GM23338 (cell line): Measurements from ENCODE around the gene ATP12A. TPM values are rescaled to one million over a fixed set of nuclear protein-coding genes. Genes with fewer than 3 reads are reported as not detected.
A peak's percentile ranks its signal among the peaks of the same experiment; 100 is the strongest.

Experiments used
- ATAC-seq: fragments of 200-7000 bp; cut with Tn5 transposase; 3 replicates; pipeline ENCODE4 v1.9.1; 2020
- DNase-seq: peaks from one replicate; pipeline ENCODE4 v3.0.0-alpha.2; 2015; ENCODE audit warnings: low spot score
- H2AFZ ChIP-seq: fragments of 200-600 bp; sonication (generic); 2 replicates; pipeline ENCODE4 v1.8.0; 2016; ENCODE audit warnings: antibody characterized with exemption, mild to moderate bottlenecking, moderate library complexity
- H3F3A ChIP-seq: fragments of 200-600 bp; sonication (generic); replicated peaks from 2 replicates; pipeline ENCODE4 v1.8.0; 2017; ENCODE audit warnings: antibody characterized with exemption, mixed run types, low read depth
- H3K27ac ChIP-seq: fragments of 200-600 bp; sonication (generic); 2 replicates; pipeline ENCODE4 v1.6.1; 2016; ENCODE audit warnings: low read depth
- H3K27me3 ChIP-seq: fragments of 200-600 bp; sonication (generic); 2 replicates; pipeline ENCODE4 v1.8.0; 2016; ENCODE audit warnings: mild to moderate bottlenecking, mixed run types, moderate library complexity; ENCODE audit not compliant: insufficient read depth
- H3K36me3 ChIP-seq: fragments of 200-600 bp; sonication (generic); 2 replicates; pipeline ENCODE4 v1.8.0; 2016; ENCODE audit warnings: mild to moderate bottlenecking; ENCODE audit not compliant: insufficient read depth
- H3K4me1 ChIP-seq: fragments of 200-600 bp; sonication (generic); 2 replicates; pipeline ENCODE4 v1.8.0; 2016; ENCODE audit warnings: mild to moderate bottlenecking, moderate library complexity; ENCODE audit not compliant: insufficient read depth
- H3K4me2 ChIP-seq: fragments of 200-600 bp; sonication (generic); 2 replicates; pipeline ENCODE4 v1.7.1; 2017; ENCODE audit warnings: mixed run types
- H3K4me3 ChIP-seq: fragments of 200-600 bp; sonication (generic); 2 replicates; pipeline ENCODE4 v1.6.1; 2016; ENCODE audit warnings: mixed run types
- H3K79me2 ChIP-seq: fragments of 200-600 bp; sonication (generic); replicated peaks from 2 replicates; pipeline ENCODE4 v1.8.0; 2017; ENCODE audit warnings: mild to moderate bottlenecking; ENCODE audit not compliant: insufficient read depth
- H3K9me2 ChIP-seq: fragments of 200-600 bp; sonication (generic); 2 replicates; pipeline ENCODE4 v1.8.0; 2017; ENCODE audit not compliant: insufficient read depth
- H4K20me1 ChIP-seq: fragments of 200-600 bp; sonication (generic); replicated peaks from 2 replicates; pipeline ENCODE4 v1.8.0; 2017; ENCODE audit warnings: mild to moderate bottlenecking; ENCODE audit not compliant: insufficient read depth
- H3K27ac Mint-ChIP-seq: 2 replicates; pipeline ENCODE4 v1.8.0; 2020; ENCODE audit warnings: inconsistent platforms, mild to moderate bottlenecking, moderate library complexity, mixed read lengths
- H3K27me3 Mint-ChIP-seq: 3 replicates; pipeline ENCODE4 v1.8.0; 2022; ENCODE audit warnings: low read depth, mild to moderate bottlenecking, moderate library complexity, mixed read lengths, inconsistent platforms; ENCODE audit not compliant: insufficient read depth, poor library complexity
- H3K36me3 Mint-ChIP-seq: 3 replicates; pipeline ENCODE4 v1.8.0; 2021; ENCODE audit warnings: low read depth, mild to moderate bottlenecking, inconsistent platforms, moderate library complexity, mixed read lengths
- H3K4me1 Mint-ChIP-seq: 3 replicates; pipeline ENCODE4 v1.8.0; 2020; ENCODE audit warnings: mild to moderate bottlenecking, inconsistent platforms, mixed read lengths
- H3K4me3 Mint-ChIP-seq: 3 replicates; pipeline ENCODE4 v1.8.0; 2021; ENCODE audit warnings: moderate library complexity, mild to moderate bottlenecking, inconsistent platforms, mixed read lengths
- H3K9me3 Mint-ChIP-seq: 3 replicates; pipeline ENCODE4 v1.8.0; 2020; ENCODE audit warnings: moderate library complexity, mild to moderate bottlenecking, inconsistent platforms, mixed read lengths
- CREB1 ChIP-seq: fragments of 250-450 bp; sonication (Bioruptor Pico); IDR thresholded peaks from 2 replicates; pipeline ENCODE4 v1.5.0; 2020; ENCODE audit warnings: low read depth, mild to moderate bottlenecking, moderate library complexity
- CTCF ChIP-seq, 2 experiments: fragments of 200-600 bp in 1 of 2; sonication (generic) in 1 of 2; conservative IDR thresholded peaks; 2 replicates each; pipeline versions ENCODE4 v1.5.1 to v1.6.1; 2016 to 2017; ENCODE audit warnings: antibody characterized with exemption in 2 of 2, low read depth in 2 of 2, mild to moderate bottlenecking in 2 of 2, moderate library complexity in 1 of 2
- ETS1 ChIP-seq: IDR thresholded peaks from 2 replicates; pipeline ENCODE4 v1.6.1; 2016; ENCODE audit warnings: antibody characterized with exemption
- EZH2phosphoT487 ChIP-seq: fragments of 200-600 bp; sonication (generic); IDR thresholded peaks from one replicate; pipeline ENCODE4 v1.8.1; 2018; ENCODE audit warnings: antibody characterized with exemption; ENCODE audit not compliant: unreplicated experiment
- NANOG ChIP-seq: IDR thresholded peaks from 2 replicates; pipeline ENCODE4 v1.6.1; 2016; ENCODE audit warnings: antibody characterized with exemption, borderline replicate concordance
- STAT1 ChIP-seq: IDR thresholded peaks from one replicate; pipeline ENCODE4 v1.6.1; 2016; ENCODE audit warnings: antibody characterized with exemption; ENCODE audit not compliant: unreplicated experiment
- ZNF462 ChIP-seq: fragments of 250-450 bp; sonication (Bioruptor Pico); IDR thresholded peaks from 2 replicates; pipeline ENCODE4 v1.5.0; 2020; ENCODE audit warnings: mild to moderate bottlenecking, moderate library complexity
- polyA plus RNA-seq: library from polyadenylated mRNA; unstranded; fragments of >200 nt; fragmentation: Nextera tagmentation; extraction: Ambion mirVana; gene quantifications from 2 replicates; pipeline ENCODE4 v1.2.1, GENCODE V29; 2016
- total RNA-seq: library from RNA; depleted of rRNA; stranded (reverse); fragments of >200 nt; shearing (Covaris generic); gene quantifications from 2 replicates; pipeline ENCODE4 v1.2.3, GENCODE V29; 2014

Gene ATP12A
- total and polyA plus RNA-seq, 2 experiments from 2014 or later = 0.40 to 1.0 TPM

GRCh38 chr13:24734950-24735349 lies 54.7 kb downstream of the ATP12A start (continued):
- no peak for TF ChIP-seq ZNF462
- no peak for TF ChIP-seq CTCF (conservative IDR thresholded peaks at IDR 0.05; ENCODE audit: low read depth in 2 of 2)
- no peak for TF ChIP-seq EZH2phosphoT487
- TF ChIP-seq NANOG = no peak
- TF ChIP-seq STAT1 = no peak
- TF ChIP-seq CREB1 (CRISPR knock-in tag) = no peak
- no peak for TF ChIP-seq ETS1

- Histone ChIP-seq H4K20me1 (no peaks in the 10 kb centered on the region), H3K27me3 (no peaks in the 10 kb centered on the region), H3K9me2 (no peaks in the 10 kb centered on the region), H3K27ac (no peak overlapping the region), H3K79me2 (no peaks in the 10 kb centered on the region), H2AFZ (no peak overlapping the region), H3K4me1 (no peaks in the 10 kb centered on the region), H3K4me3 (no peak overlapping the region), H3K36me3 (no peaks in the 10 kb centered on the region), H3K4me2 (no peak overlapping the region), H3F3A (no peaks in the 10 kb centered on the region)
- ATAC-seq = peak; percentile 77
- H3K27me3 Mint-ChIP-seq = peaks cover 10% of the 10 kb centered on the region
- peaks cover 6% of the 10 kb centered on the region; the same call in 1 of the 3 replicates for H3K9me3 Mint-ChIP-seq
- no peak overlapping the region for H3K4me3 Mint-ChIP-seq
- no peak overlapping the region for H3K27ac Mint-ChIP-seq
- no peaks in the 10 kb centered on the region for H3K36me3 Mint-ChIP-seq
- TF ChIP-seq STAT1 (no peak), CTCF (conservative IDR thresholded peaks at IDR 0.05; ENCODE audit: low read depth in 2 of 2) (peak in 1 of 2 experiments; percentile 45; a peak in 3 of 4 replicates)
- peaks cover 4% of the 10 kb centered on the region for H3K4me1 Mint-ChIP-seq
- DNase-seq = peak; percentile 59
Measured at GRCh38 chr13:24737042-24737441, 56.8 kb downstream of the ATP12A start.
